AG08396 (cell line): ENCODE measurements around the gene CACNB2.
"Not testable (repeated sequence)": the region's sequence is repeated elsewhere in the genome, so short reads cannot be mapped to it uniquely, and the experiment has no call there.

Experiments
- DNase-seq: peaks from one replicate; pipeline ENCODE4 v3.0.0; 2012; ENCODE audit warnings: low spot score, mixed read lengths

The CACNB2 gene

GRCh38 chr10:18201877-18202276, 61.7 kb downstream of the CACNB2 start:
- no peak for DNase-seq

GRCh38 chr10:18202680-18203460, 62.6 kb downstream of the CACNB2 start:
- DNase-seq, result no peak

- DNase-seq, result no peak
These were observed 63.2 kb downstream of the CACNB2 start for GRCh38 chr10:18203471-18203870.

- no peak for DNase-seq
These were observed 64.0 kb downstream of the CACNB2 start for GRCh38 chr10:18204039-18204835.

- no peak for DNase-seq
These were observed 65.0 kb downstream of the CACNB2 start for GRCh38 chr10:18205098-18205834.

- not testable (repeated sequence) for DNase-seq
These were observed 68.0 kb downstream of the CACNB2 start for GRCh38 chr10:18208186-18208585.

- no peak for DNase-seq
These were observed 69.0 kb downstream of the CACNB2 start for GRCh38 chr10:18209241-18209640.

GRCh38 chr10:18210711-18211110, 70.5 kb downstream of the CACNB2 start:
- no peak for DNase-seq

- no peak for DNase-seq
These were observed 71.6 kb downstream of the CACNB2 start for GRCh38 chr10:18211862-18212261.

GRCh38 chr10:18213271-18213670, 73.0 kb downstream of the CACNB2 start:
- DNase-seq, result no peak

- peak; percentile 49 for DNase-seq
These were observed 74.7 kb downstream of the CACNB2 start for GRCh38 chr10:18214691-18215563.

- no peak for DNase-seq
These were observed 76.3 kb downstream of the CACNB2 start for GRCh38 chr10:18216482-18216881.

GRCh38 chr10:18217577-18217976, 77.4 kb downstream of the CACNB2 start:
- DNase-seq, result no peak

GRCh38 chr10:18219146-18219545, 78.9 kb downstream of the CACNB2 start:
- DNase-seq, result no peak

GRCh38 chr10:18221123-18221522, 80.9 kb downstream of the CACNB2 start:
- DNase-seq, result no peak

GRCh38 chr10:18221882-18222281, 81.7 kb downstream of the CACNB2 start:
- DNase-seq, result no peak

- DNase-seq, result no peak
These were observed 82.6 kb downstream of the CACNB2 start for GRCh38 chr10:18222866-18223265.

- no peak for DNase-seq
These were observed 83.7 kb downstream of the CACNB2 start for GRCh38 chr10:18223898-18224297.

- no peak for DNase-seq
These were observed 84.6 kb downstream of the CACNB2 start for GRCh38 chr10:18224626-18225445.

GRCh38 chr10:18226336-18226735, 86.1 kb downstream of the CACNB2 start:
- no peak for DNase-seq

GRCh38 chr10:18229826-18230225, 89.6 kb downstream of the CACNB2 start:
- peak; percentile 12 for DNase-seq
